Measurements from ENCODE around the gene HUNK.

HUNK gene

DNA sequence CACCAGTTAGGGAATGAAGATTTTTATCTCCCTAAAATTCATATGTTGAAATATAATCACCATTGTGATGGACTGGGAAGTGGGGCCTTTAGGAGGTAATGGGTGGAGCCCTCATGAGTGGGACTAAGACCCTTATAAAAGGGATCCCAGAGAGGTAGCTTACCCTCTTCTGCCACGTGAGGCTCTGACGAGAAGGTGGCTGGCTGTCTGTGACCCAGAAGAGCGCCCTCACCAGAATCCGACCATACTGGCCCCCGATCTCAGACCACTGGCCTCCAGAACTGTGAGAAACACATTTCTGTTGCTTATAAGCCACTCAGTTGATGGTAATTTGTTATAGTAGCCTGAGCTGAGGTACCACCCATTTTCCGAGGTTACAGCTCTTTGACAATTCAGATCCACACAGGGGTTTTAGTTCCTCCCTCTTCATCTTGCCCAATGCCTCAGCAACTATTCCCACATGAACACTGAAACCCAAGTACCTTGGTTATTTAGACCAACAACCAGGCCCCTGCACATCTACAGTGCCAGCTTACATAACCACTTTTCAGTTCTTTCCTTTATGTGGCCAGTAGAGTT lies 27.6 kb upstream of the HUNK start (continued):
- TF ChIP-seq ARNTL (CRISPR knock-in tag; IDR thresholded peaks at IDR 0.05; ENCODE audit: borderline replicate concordance, low read depth) (no peak), TCF4 (CRISPR knock-in tag; IDR thresholded peaks at IDR 0.05; ENCODE audit: borderline replicate concordance) (no peak)
- TF ChIP-seq, protein P1, sequence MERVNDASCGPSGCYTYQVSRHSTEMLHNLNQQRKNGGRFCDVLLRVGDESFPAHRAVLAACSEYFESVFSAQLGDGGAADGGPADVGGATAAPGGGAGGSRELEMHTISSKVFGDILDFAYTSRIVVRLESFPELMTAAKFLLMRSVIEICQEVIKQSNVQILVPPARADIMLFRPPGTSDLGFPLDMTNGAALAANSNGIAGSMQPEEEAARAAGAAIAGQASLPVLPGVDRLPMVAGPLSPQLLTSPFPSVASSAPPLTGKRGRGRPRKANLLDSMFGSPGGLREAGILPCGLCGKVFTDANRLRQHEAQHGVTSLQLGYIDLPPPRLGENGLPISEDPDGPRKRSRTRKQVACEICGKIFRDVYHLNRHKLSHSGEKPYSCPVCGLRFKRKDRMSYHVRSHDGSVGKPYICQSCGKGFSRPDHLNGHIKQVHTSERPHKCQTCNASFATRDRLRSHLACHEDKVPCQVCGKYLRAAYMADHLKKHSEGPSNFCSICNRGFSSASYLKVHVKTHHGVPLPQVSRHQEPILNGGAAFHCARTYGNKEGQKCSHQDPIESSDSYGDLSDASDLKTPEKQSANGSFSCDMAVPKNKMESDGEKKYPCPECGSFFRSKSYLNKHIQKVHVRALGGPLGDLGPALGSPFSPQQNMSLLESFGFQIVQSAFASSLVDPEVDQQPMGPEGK (CRISPR knock-in tag; IDR thresholded peaks at IDR 0.05; ENCODE audit: borderline replicate concordance), result no peak

GRCh38 chr21:31846690-31847089 lies 26.1 kb upstream of the HUNK start:
- ATAC-seq, result no peak
- no peak for TF ChIP-seq RARB (CRISPR knock-in tag; IDR thresholded peaks at IDR 0.05)
- no peak for TF ChIP-seq OSR1 (CRISPR knock-in tag; IDR thresholded peaks at IDR 0.05)
- no peak for TF ChIP-seq ZNF70 (CRISPR knock-in tag; IDR thresholded peaks at IDR 0.05)
- no peak for TF ChIP-seq CSRNP3 (CRISPR knock-in tag; IDR thresholded peaks at IDR 0.05)
- no peak for TF ChIP-seq TSHZ2 (CRISPR knock-in tag; IDR thresholded peaks at IDR 0.05)
- TF ChIP-seq ZFP30 (CRISPR knock-in tag; IDR thresholded peaks at IDR 0.05), result no peak
- TF ChIP-seq, protein P1 (CRISPR knock-in tag; IDR thresholded peaks at IDR 0.05; ENCODE audit: borderline replicate concordance), result no peak
- no peak for TF ChIP-seq ZNF565 (CRISPR knock-in tag; conservative IDR thresholded peaks at IDR 0.05; ENCODE audit: low read depth)
- TF ChIP-seq, protein P2, sequence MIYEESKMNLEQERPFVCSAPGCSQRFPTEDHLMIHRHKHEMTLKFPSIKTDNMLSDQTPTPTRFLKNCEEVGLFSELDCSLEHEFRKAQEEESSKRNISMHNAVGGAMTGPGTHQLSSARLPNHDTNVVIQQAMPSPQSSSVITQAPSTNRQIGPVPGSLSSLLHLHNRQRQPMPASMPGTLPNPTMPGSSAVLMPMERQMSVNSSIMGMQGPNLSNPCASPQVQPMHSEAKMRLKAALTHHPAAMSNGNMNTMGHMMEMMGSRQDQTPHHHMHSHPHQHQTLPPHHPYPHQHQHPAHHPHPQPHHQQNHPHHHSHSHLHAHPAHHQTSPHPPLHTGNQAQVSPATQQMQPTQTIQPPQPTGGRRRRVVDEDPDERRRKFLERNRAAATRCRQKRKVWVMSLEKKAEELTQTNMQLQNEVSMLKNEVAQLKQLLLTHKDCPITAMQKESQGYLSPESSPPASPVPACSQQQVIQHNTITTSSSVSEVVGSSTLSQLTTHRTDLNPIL (CRISPR knock-in tag; IDR thresholded peaks at IDR 0.05; ENCODE audit: low read depth), result no peak
- no peak for TF ChIP-seq ZC3H10 (CRISPR knock-in tag; IDR thresholded peaks at IDR 0.05)

DNA sequence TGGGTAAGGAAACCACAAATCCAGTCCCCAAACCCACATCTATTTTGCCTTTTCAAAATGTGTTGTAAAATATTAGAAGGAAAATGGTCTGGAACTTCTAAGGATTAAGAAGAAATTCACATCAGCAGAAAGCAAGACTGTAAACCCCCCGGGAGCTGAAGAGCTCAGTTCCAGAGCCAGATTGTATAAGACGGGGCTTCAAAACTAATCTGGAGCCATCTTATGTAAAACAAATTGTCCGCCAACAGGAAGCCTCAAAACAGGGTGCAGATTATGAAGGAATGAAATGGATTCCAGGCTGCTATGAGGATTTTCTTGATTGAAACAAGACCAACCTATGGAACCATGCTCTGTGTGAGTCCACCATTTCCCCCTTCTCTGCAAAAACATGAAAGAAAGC lies 25.1 kb upstream of the HUNK start:
- no peak for ATAC-seq
- no peak for TF ChIP-seq BACH2 (CRISPR knock-in tag; IDR thresholded peaks at IDR 0.05; ENCODE audit: borderline replicate concordance)
- TF ChIP-seq POU6F1 (CRISPR knock-in tag; IDR thresholded peaks at IDR 0.05; ENCODE audit: borderline replicate concordance, low read depth), result no peak
- TF ChIP-seq ESRRG (CRISPR knock-in tag; IDR thresholded peaks at IDR 0.05), result no peak
- TF ChIP-seq TOX (CRISPR knock-in tag; IDR thresholded peaks at IDR 0.05; ENCODE audit: borderline replicate concordance), result no peak
- no peak for TF ChIP-seq ARNTL (CRISPR knock-in tag; IDR thresholded peaks at IDR 0.05; ENCODE audit: borderline replicate concordance, low read depth)
- TF ChIP-seq TSHZ2 (CRISPR knock-in tag; IDR thresholded peaks at IDR 0.05), result no peak
- TF ChIP-seq ZC3H10 (CRISPR knock-in tag; IDR thresholded peaks at IDR 0.05), result no peak

Measured in SK-N-SH treated with all-trans-retinoic acid at 6 μM for 48 hours (cell line).